Kidney (tissue), 14 donors: ENCODE measurements around the gene MARCO. TPM values are rescaled to one million over a fixed set of nuclear protein-coding genes. Genes with fewer than 3 reads are reported as not detected.

Experiments used
- DNase-seq, 5 donors: peaks; one replicate each; pipeline ENCODE4 v3.0.0-alpha.2; 2013 to 2020
- FAIRE-seq: peaks from 2 replicates; lab custom pipeline; 2012; peaks lifted over from hg19 to GRCh38; lab: Jason Lieb, UNC
- H3K27ac ChIP-seq, 2 donors: one replicate each; pipeline ENCODE4 v1.7.0; 2013; ENCODE audit warnings: low read depth in 2 of 2, low read length in 2 of 2, inconsistent platforms in 1 of 2
- H3K27me3 ChIP-seq: one replicate; pipeline ENCODE4 v1.7.1; 2013; ENCODE audit warnings: low read length, inconsistent platforms; ENCODE audit not compliant: control insufficient read depth, insufficient read depth
- H3K36me3 ChIP-seq, 3 donors: one replicate each; pipeline versions ENCODE4 v1.7.0 to v1.7.1; 2013; ENCODE audit warnings: low read length in 3 of 3, control low read depth in 1 of 3, inconsistent platforms in 1 of 3; ENCODE audit not compliant: insufficient read depth in 3 of 3, control insufficient read depth in 2 of 3
- H3K4me1 ChIP-seq, 3 donors: one replicate each; pipeline versions ENCODE4 v1.7.0 to v1.7.1; 2013; ENCODE audit warnings: low read length in 3 of 3, inconsistent platforms in 1 of 3, low read depth in 1 of 3; ENCODE audit not compliant: control insufficient read depth in 2 of 3, insufficient read depth in 2 of 3
- H3K4me3 ChIP-seq, 3 donors: one replicate each; pipeline versions ENCODE4 v1.7.0 to v1.8.1; 2013; ENCODE audit warnings: low read length in 3 of 3, control low read depth in 1 of 3, inconsistent platforms in 1 of 3
- H3K9ac ChIP-seq, 3 donors: one replicate each; pipeline versions ENCODE4 v1.7.0 to v1.7.1; 2013; ENCODE audit warnings: low read length in 3 of 3, control low read depth in 1 of 3, inconsistent platforms in 1 of 3
- H3K9me3 ChIP-seq, 3 donors: one replicate each; pipeline versions ENCODE4 v1.7.0 to v1.7.1; 2013; ENCODE audit warnings: low read length in 3 of 3, control low read depth in 1 of 3, inconsistent platforms in 1 of 3; ENCODE audit not compliant: control insufficient read depth in 2 of 3, insufficient read depth in 1 of 3
- intact Hi-C: fragments of 100-400 bp; cut with DNase I; formaldehyde crosslinking; loops from one replicate; pipeline ENCODE4 v1.11.1; 2022
- polyA plus RNA-seq: library from polyadenylated mRNA; stranded (reverse); fragments of 350-450 nt; fragmentation: Illumina TruSeq; extraction: RNeasy Lipid Tissue Mini Kit (QIAGEN cat#74804); gene quantifications from one replicate; pipeline ENCODE4 v1.2.3, GENCODE V29; 2014; ENCODE audit warnings: low read depth, low replicate concordance; ENCODE audit not compliant: insufficient read depth
- total RNA-seq: library from RNA; stranded (reverse); fragmentation: NEBNext Ultra II Directional; extraction: Animal tissue kit (Norgen Biotek cat#: 25700); gene quantifications from one replicate; pipeline ENCODE4 v1.2.1, GENCODE V29; 2021
- TF ChIP-seq, protein P1 (sequence below): IDR thresholded peaks from 3 replicates; pipeline ENCODE4 v1.5.1; 2012; ENCODE audit warnings: mild to moderate bottlenecking, moderate library complexity, borderline replicate concordance; ENCODE audit not compliant: insufficient read depth; ENCODE audit errors: extremely low read depth
- donor health status: control.
- donor health status: control.
- donor health status: control.
- donor health status: control.
- donor health status: control.
- donor health status: DM: yes; HTN: yes; CAD: no.
- donor health status: Normal renal cell carcinoma (clear cell type).

Gene MARCO
- total and polyA plus RNA-seq, 2 donors from 2014 or later = 0.65 to 4.6 TPM

DNA sequence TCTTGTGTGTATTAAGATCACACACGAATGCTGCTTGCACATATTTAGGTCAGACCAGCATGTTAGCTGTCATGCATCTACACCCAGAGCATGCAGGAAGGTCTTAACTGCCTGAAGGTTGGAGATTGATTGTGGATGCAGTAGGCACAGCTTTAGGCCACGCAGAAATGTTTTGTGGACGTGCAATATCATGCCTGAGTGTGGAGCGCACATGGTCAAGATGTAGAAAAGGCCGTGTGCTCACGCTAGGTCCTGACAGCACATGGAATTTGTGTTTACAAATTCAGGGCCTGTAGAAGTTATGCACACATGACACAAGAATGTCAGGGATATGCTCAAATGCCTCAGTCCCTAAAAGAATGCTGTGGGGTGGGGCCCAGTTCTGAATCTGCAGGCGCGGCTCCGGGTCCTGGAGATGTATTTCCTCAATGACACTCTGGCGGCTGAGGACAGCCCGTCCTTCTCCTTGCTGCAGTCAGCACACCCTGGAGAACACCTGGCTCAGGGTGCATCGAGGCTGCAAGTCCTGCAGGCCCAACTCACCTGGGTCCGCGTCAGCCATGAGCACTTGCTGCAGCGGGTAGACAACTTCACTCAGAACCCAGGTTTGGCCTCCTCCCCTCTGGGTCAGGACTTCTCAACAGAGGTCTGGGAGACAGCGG is 27.9 kb downstream of the MARCO start:
- FAIRE-seq = no peak
- intact Hi-C loops = no loop called here
- Histone ChIP-seq H3K9me3 (no peaks in the 10 kb centered on the region), H3K27ac (no peak overlapping the region), H3K27me3 (no peaks in the 10 kb centered on the region), H3K36me3 (no peaks in the 10 kb centered on the region), H3K9ac (no peak overlapping the region), H3K4me3 (no peak overlapping the region), H3K4me1 (no peaks in the 10 kb centered on the region)
- TF ChIP-seq, protein P1, sequence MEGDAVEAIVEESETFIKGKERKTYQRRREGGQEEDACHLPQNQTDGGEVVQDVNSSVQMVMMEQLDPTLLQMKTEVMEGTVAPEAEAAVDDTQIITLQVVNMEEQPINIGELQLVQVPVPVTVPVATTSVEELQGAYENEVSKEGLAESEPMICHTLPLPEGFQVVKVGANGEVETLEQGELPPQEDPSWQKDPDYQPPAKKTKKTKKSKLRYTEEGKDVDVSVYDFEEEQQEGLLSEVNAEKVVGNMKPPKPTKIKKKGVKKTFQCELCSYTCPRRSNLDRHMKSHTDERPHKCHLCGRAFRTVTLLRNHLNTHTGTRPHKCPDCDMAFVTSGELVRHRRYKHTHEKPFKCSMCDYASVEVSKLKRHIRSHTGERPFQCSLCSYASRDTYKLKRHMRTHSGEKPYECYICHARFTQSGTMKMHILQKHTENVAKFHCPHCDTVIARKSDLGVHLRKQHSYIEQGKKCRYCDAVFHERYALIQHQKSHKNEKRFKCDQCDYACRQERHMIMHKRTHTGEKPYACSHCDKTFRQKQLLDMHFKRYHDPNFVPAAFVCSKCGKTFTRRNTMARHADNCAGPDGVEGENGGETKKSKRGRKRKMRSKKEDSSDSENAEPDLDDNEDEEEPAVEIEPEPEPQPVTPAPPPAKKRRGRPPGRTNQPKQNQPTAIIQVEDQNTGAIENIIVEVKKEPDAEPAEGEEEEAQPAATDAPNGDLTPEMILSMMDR = no peak
- no peak for DNase-seq

DNA sequence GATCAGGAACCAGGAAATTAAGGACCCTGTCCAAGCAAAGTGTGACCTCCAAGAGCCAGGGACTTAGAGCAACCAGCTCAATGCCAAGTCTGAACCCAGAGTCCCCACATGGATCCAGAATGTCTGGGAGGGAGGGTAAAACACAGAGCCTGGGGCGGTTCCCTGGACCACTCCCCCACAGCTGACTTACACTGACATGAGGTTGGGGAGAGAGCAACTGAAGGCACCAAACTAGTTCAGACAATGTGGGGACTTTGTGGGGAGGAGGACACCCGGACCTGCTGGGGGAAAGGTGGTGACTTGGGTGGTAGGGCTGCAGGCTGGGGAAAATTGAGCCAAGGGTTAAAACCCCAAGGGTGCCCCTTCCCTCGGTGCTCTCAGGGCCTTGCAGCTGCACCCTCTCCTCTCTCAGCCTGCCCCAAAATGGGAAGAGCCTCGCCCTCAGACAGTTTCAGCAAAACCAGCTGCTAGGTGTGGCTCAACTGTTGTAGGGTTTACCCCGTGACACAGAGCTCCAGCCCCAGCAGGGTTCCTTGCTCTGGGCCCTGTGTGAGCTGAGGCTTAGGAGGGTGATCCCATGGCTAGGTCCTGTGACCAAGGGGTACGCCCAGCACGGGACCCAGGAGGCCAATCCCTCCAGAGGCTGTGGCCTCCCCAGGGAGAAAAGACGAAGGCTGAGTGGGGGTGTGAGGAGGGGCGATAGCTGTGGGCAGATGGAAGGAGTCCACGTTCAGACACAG is 28.6 kb downstream of the MARCO start:
- Histone ChIP-seq H3K4me1 (no peaks in the 10 kb centered on the region), H3K9ac (no peak overlapping the region), H3K9me3 (no peaks in the 10 kb centered on the region), H3K36me3 (no peaks in the 10 kb centered on the region), H3K27ac (no peak overlapping the region), H3K27me3 (no peaks in the 10 kb centered on the region), H3K4me3 (no peak overlapping the region)
- FAIRE-seq = no peak
- no peak for DNase-seq
- TF ChIP-seq, protein P1 = no peak
- intact Hi-C loops = no loop called here

DNA sequence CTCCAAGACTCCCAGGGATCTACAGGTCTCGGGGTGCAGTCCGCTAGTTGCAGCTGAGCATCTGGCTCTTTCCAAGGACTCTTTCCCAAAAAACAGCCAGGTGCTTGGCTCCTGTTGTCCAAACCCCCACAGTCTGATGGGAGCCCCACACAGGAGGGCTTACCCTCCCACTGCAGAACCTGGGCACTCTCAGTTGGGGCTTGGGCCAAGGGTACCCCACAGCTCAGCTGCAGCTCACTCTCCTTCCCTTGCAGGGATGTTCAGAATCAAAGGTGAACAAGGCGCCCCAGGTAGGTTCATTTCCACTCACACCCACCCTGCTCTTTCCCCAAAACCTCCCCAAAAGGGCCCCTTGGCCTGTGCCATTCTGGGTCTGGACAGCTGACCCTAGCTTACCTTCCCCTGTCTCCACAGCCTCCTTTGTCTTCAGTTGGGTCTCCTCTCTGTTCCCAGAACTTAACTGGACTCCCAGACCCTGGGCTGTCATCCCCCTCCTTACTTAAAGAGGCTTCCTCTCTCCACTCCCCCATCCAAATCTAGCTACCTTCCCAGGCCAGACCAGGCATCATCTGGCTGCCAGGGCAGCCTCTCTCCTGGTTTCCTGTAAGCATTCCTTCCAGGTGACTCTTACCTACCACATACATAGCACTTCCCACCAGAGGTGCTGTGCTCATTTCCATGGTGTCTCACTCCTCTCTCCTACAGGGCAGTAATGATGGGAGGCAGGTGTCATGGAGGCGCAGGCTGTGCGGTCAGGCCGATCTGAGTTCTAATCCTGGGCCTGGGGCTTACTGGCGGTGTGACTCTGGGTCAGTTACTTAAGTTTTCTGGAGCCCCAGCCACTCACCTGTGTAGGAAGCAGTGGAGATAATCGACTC is 29.5 kb downstream of the MARCO start:
- intact Hi-C loops = no loop called here
- Histone ChIP-seq H3K27me3 (no peaks in the 10 kb centered on the region), H3K9ac (no peak overlapping the region), H3K27ac (no peak overlapping the region), H3K4me1 (no peaks in the 10 kb centered on the region), H3K9me3 (no peaks in the 10 kb centered on the region), H3K4me3 (no peak overlapping the region), H3K36me3 (no peaks in the 10 kb centered on the region)
- FAIRE-seq = no peak
- no peak for DNase-seq
- TF ChIP-seq, protein P1 = no peak
